ENCODE measurements around the gene HTR6.

The HTR6 gene

GRCh38 chr1:19728413-19729145 lies 63.9 kb downstream of the HTR6 start:
- H3K4me3 ChIP-seq (ENCODE audit: low read depth, low read length): no peak overlapping the region
- DNase-seq (ENCODE audit: low read depth): no peak
- TF ChIP-seq CTCF (conservative IDR thresholded peaks at IDR 0.05; ENCODE audit: low read depth, low read length): no peak

- DNase-seq (ENCODE audit: low read depth): no peak
- no peak overlapping the region for H3K4me3 ChIP-seq (ENCODE audit: low read depth, low read length)
- no peak for TF ChIP-seq CTCF (conservative IDR thresholded peaks at IDR 0.05; ENCODE audit: low read depth, low read length)
Measured at GRCh38 chr1:19730232-19730631, 65.6 kb downstream of the HTR6 start.

All from choroid plexus epithelial cell (primary cell).